CD4-positive, alpha-beta T cell treated with Interleukin-6 for 4 hours (primary cell): ENCODE data around the gene CLIC4.

Experiments
- DNase-seq: peaks from one replicate; pipeline ENCODE4 v3.0.0-alpha.2; 2020; ENCODE audit warnings: mixed read lengths

CLIC4 gene

GRCh38 chr1:24825174-24825573 lies 79.9 kb downstream of the CLIC4 start:
- no peak for DNase-seq

GRCh38 chr1:24826510-24826909 lies 81.3 kb downstream of the CLIC4 start:
- DNase-seq, result no peak

GRCh38 chr1:24827379-24828135 lies 82.3 kb downstream of the CLIC4 start:
- no peak for DNase-seq

DNA sequence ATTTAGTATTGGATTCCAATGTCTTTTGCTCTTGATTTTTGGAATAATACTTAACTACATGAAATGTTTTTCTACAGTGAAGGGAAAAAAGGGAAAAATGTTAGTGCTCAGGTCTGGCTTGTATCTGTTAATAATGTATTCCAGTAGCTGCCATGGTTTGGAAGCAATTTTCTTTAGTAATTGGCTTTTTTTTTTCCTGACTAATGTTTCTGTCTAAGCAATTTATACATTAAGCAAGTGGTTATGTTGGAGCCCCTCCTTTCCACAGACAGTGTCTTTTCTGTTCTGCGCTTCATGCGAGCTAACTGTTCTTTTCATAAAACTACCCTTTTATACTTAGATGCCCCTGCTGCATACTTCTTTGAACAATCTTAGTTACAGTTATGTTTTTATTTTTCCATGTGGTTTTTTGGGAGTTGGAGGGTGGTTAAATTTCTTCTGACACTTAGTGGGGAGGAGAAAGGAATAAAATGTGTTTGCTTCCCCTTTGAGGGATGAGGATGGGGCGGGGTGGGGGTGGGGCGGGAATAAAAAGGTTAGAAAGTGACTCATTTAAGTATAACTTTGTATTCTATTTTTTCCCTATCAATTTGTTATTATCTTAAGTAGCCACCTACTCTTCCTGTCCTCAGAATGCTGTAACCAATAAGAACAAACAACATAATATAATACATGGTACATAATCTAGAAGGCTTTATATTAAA lies 83.1 kb downstream of the CLIC4 start:
- DNase-seq, result no peak

DNA sequence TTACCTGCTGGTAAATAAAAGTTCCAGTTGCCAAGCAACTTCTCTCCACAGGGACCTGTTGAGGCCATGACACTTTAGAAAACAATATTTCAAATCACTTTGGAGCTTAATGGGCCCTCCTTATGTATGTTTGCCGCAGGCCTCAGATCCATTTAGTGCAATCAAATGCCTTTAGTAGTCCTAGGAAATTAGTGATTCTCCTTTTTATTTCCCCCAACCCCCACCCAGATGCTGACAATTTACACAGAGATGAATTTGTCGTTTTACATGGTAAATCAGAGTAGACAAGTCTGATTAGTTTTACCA lies 83.6 kb downstream of the CLIC4 start:
- no peak for DNase-seq

DNA sequence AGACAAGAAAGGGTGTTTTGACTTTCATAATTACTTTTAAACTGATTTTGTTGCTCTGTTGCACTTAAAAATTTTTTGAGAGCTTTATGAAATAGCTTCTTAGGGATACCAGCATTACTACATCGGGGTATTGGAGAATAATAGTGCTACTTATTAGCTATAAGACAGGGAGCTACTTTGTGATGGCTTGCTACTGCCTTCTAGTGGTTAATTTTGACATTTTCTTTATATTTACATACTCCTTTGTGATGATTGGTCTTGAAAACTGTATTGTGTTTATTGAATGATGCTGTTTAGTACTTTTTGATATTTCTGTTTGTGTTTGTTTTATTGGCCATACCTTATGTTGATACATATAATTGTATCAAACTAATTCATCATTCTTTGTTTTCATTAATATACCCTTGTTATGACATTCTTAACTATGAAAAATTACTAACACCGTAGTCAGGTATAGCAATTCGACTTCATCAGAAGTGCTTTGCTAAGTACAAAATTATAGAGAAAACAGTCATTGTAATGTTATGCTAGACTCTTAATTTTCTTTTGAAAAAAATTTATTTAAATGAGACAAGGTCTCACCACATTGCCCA lies 85.5 kb downstream of the CLIC4 start:
- no peak for DNase-seq

DNA sequence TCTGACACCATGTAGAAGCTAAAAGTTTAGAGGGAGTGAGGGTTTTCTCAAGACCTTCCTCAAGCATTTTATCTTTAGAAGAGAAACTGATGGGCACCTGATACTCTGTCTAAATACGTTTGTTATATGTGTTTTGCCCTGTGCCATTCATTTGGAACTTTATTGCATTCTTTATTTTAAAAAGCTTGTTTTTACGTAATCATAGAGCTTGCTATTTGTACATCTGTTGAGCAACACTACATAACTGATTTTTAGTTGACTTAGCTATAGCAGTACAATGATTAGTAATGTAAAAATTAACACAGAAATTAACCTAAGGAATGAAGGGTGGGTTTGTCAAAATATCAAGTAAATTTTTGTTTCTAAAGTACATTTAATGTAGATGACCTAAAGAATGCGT lies 96.3 kb downstream of the CLIC4 start:
- DNase-seq, result no peak

GRCh38 chr1:24846671-24847070 lies 101.4 kb downstream of the CLIC4 start:
- no peak for DNase-seq

GRCh38 chr1:24847995-24848881 lies 103.0 kb downstream of the CLIC4 start:
- DNase-seq, result peak; percentile 93

GRCh38 chr1:24849672-24850295 lies 104.5 kb downstream of the CLIC4 start:
- peak; percentile 27 for DNase-seq

DNA sequence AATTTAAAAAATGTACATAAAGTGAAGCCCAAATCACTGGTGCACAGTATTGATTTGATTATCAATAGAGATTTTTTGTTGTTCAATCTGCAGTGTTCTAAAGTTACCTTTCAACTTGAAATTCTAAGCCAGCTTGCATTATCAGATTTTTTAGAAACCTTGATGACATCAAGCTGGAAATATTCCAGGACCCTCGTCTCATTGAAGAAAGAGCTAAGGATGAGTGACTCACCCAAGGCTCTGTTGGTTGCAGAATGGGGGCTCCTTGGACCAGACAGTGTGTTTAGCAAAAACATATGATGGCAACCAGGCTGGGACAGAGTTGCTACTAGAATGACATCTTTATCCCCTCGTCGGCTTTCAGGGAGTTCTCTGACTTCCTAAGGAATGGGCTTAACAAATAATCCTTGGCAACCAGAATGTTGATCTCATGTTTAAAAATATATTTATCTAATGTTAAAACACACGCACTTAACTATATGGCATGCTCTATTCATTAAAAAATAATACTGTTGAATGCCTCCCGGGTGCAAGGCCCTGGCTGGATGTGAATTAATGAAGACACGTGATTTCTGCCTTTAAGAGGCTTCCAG lies 105.2 kb downstream of the CLIC4 start:
- no peak for DNase-seq

DNA sequence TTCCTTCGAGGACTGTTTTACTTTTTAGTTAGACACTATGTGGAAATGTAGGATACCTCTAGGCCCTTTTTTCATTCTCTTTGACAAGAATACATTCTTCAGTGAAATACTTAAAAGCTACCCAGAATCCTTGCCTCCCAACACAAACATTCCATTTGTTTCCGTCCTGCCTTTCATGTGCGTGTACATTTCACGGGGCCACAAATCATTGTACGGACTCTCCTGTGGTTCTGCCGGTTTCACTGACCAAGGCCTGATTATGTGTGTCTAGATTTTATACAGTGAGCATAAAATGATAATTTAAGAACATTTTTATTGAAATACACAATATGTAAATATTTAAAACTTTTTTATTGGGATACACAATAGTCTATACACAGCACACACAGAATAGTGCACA lies 108.4 kb downstream of the CLIC4 start:
- no peak for DNase-seq

DNA sequence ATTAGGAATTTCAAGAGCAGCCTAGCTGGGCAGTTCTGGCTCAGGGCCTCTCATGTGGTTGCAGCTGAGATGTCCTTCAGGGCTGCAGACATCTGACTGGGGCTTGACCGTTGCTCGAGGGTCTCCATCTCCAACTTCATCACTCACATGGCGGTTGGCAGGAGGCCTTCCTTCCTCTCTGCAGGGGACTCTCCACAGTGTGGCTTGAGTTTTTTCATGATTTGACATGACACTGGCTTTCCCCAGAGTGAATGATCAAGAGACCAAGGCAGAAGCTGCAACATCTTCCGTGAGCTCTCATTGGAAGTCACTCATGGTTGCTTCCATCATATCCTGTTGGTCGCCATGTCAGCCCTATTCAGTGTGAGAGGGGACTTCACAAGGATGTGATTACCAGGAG lies 110.2 kb downstream of the CLIC4 start:
- no peak for DNase-seq

- DNase-seq, result no peak
These were observed 111.7 kb downstream of the CLIC4 start for GRCh38 chr1:24856787-24857506.

DNA sequence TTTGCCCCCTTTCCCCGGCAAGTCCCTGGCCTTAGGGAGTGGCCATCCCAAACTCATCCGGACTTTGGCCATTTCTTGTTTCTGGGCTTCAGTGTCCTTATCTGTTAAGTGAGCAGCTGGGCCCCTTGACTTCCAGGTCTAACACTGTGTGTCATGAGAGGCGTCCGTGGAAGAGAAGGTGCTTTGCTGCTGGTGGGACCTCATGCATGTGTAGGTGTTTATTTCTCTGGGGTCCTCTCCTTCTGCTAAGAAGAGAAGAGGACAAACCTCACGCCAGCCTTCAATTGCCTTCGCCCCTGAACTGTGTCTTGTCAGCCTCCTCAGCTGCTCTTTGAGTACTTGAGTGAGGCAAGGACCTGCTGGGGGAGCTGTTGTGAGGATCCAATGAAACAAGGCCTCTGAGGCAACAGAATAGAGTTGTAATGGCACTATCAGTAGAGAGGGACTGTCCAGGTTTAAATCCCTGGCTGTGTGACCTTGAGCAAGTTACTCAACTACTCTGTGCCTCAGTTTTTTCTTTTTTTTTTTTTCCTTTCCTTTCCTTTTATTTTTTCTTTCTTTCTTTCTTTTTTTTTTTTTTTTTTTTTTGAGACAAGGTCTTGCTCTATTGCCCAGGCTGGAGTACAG lies 112.4 kb downstream of the CLIC4 start:
- no peak for DNase-seq

- DNase-seq, result no peak
These were observed 113.0 kb downstream of the CLIC4 start for GRCh38 chr1:24858277-24858676.

GRCh38 chr1:24859063-24860010 lies 114.1 kb downstream of the CLIC4 start:
- DNase-seq, result no peak

DNA sequence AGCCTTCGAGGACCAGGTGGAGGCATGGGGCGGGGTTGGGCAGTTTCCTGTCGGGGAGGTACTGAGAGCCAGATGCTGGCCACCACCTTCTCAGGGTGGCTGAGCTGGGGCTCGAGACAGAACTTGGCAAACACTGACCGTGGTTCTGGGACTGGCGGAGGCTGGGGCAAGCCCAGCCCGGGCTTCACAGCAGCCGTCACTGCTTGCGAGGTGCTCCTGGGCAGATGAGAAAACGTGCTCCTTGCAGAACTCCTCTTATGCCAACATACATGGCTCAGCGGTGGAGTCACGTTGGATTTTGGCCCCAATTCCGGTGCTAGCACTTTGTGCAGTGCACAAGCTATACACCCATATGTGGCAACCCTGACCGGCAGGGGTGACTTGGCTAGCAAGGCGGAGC lies 115.6 kb downstream of the CLIC4 start:
- DNase-seq, result no peak

GRCh38 chr1:24861821-24862727 lies 116.8 kb downstream of the CLIC4 start:
- DNase-seq, result no peak
